Measurements from ENCODE around the gene OPA3.
"Not testable (repeated sequence)": the region's sequence is repeated elsewhere in the genome, so short reads cannot be mapped to it uniquely, and the experiment has no call there.

The OPA3 gene

GRCh38 chr19:45621389-45621788, 36.8 kb upstream of the OPA3 start:
- no peak overlapping the region for H3K4me3 ChIP-seq (ENCODE audit: low read depth, low read length)
- no peak for TF ChIP-seq CTCF (IDR thresholded peaks at IDR 0.05; ENCODE audit: low read depth, low read length)

GRCh38 chr19:45616704-45617017, 32.1 kb upstream of the OPA3 start:
- no peak for TF ChIP-seq CTCF (IDR thresholded peaks at IDR 0.05; ENCODE audit: low read depth, low read length)
- no peak overlapping the region for H3K4me3 ChIP-seq (ENCODE audit: low read depth, low read length)

GRCh38 chr19:45615795-45616703, 31.4 kb upstream of the OPA3 start:
- H3K4me3 ChIP-seq (ENCODE audit: low read depth, low read length), result no peak overlapping the region
- TF ChIP-seq CTCF (IDR thresholded peaks at IDR 0.05; ENCODE audit: low read depth, low read length), result no peak

GRCh38 chr19:45615056-45615455, 30.5 kb upstream of the OPA3 start:
- not testable (repeated sequence) for H3K4me3 ChIP-seq (ENCODE audit: low read depth, low read length)

GRCh38 chr19:45613926-45614725, 29.5 kb upstream of the OPA3 start:
- no peak overlapping the region for H3K4me3 ChIP-seq (ENCODE audit: low read depth, low read length)
- no peak for TF ChIP-seq CTCF (IDR thresholded peaks at IDR 0.05; ENCODE audit: low read depth, low read length)

- no peak for TF ChIP-seq CTCF (IDR thresholded peaks at IDR 0.05; ENCODE audit: low read depth, low read length)
- H3K4me3 ChIP-seq (ENCODE audit: low read depth, low read length), result no peak overlapping the region
Observed at GRCh38 chr19:45608948-45609347, 24.3 kb upstream of the OPA3 start.

GRCh38 chr19:45607071-45608029, 22.7 kb upstream of the OPA3 start:
- H3K4me3 ChIP-seq (ENCODE audit: low read depth, low read length), result peak overlapping the region; percentile 30; the same call in 1 of the 2 replicates
- peak; percentile 94 for TF ChIP-seq CTCF (IDR thresholded peaks at IDR 0.05; ENCODE audit: low read depth, low read length)

Data from WI38 (cell line).